NCI-H2171 treated with DMSO at 0.1 percent for 48 hours (cell line): ENCODE results near the gene NFIX.

ENCODE experiments used
- DNase-seq: peaks from one replicate; lab custom pipeline; 2025; lab: John Stamatoyannopoulos, UW

Gene NFIX

DNA sequence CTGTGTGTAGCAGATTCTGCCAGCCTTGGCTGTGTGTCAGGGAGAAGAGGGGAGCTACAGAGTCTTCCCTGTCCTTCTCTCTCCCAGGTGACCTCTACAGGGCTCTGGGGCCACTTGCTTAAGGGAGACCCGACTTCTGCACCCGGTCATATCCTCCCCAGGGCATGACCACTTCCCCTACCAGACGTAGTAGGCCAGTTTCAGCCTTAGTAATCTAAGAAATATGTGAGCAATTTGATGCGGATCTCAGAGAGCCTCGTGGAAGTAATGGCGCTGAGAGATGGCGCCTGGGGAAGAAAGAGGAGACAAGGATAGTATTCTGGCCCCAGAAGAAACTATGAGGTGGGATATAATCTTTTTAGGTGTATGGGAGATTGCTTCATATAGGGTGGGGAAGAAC lies 41.9 kb downstream of the NFIX start:
- no peak for DNase-seq

DNA sequence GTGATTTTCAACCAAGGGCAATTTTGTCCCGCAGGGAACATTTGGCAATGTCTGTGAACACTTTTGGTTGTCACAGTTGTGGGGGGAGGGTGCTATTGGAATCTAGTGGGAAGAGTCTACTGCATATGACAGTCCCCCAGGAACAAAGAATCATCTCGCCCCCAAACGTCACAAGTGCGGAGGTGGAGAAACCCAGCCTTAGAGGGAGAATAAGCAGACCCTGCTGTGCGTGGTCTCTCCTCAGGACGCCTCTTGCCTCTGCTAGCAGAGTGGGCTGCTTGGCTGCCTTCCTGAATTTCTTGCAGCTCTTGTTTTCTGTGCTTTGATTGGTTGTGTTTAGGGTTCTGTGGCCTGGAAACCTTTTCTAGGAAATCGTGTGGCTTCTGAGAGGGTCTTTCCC lies 42.5 kb downstream of the NFIX start:
- no peak for DNase-seq

DNA sequence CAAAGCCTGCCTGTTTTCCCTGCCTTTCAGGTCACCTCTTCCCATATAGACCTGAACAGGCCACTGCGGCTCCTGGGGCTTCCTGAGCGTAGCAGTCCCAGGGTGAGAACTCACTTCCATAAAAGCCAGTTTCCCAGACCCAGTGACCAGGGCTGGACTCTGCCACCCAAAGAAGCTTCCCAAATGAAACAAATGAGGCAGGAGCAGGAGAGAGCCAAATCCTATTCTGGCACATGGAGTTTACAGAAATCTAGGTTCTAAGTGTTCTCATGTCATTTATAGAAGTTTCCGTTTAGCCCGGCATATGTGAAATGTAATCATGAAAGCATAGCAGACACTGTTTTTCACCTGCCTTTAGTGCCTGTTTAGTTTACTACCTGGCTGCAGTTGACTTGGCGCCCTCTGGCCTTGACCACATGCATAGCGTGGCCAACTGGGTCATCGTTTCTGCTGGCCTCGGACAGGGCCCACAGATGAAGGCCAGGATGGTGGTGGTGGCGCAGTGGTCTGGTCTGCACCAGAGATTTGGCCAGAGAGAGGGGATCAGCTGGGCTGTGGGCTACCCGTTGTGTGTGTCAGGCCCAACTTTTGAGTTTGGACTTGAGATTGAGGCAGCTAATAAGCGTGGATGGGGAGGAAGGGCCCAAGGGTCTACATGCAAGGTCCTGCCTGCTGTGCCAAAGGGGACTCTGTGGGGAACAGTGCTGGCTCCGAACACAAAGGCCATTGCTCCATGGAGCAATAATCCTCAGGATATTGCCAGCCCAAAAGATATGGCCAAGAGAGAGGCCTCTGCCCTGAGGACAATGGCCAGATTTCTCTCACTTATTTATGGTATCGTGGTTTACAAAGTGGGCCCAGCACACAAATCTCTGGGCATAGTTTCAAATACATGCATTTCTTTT lies 43.3 kb downstream of the NFIX start:
- no peak for DNase-seq

DNA sequence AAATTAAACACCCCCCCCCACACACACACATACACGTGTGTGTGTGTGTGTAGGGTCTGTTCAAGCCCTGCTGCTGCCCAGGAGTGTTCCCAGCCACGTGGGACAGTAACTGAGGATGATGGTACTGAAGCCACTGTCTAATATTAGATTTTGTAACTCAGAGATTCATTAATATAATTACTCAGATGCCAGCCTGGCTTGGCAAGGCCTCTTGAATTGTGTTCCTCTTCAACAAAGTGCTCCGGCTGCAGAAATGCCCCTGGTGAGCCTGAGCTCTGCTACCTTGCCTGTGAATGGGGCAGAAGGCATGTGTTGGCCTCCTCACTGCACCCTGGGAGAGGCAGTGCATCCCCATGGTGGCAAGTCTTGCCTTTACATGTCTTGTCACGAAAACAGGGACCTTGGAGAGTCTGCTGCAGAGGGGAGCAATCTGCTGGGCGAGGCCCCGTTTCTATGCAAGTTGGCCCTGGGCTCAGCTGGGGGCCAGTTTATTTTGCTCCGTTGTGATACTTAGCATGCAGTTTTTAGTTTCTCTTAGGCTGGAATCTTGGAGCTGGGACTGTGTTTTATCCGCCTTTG lies 44.0 kb downstream of the NFIX start:
- peak; percentile 69 for DNase-seq

DNA sequence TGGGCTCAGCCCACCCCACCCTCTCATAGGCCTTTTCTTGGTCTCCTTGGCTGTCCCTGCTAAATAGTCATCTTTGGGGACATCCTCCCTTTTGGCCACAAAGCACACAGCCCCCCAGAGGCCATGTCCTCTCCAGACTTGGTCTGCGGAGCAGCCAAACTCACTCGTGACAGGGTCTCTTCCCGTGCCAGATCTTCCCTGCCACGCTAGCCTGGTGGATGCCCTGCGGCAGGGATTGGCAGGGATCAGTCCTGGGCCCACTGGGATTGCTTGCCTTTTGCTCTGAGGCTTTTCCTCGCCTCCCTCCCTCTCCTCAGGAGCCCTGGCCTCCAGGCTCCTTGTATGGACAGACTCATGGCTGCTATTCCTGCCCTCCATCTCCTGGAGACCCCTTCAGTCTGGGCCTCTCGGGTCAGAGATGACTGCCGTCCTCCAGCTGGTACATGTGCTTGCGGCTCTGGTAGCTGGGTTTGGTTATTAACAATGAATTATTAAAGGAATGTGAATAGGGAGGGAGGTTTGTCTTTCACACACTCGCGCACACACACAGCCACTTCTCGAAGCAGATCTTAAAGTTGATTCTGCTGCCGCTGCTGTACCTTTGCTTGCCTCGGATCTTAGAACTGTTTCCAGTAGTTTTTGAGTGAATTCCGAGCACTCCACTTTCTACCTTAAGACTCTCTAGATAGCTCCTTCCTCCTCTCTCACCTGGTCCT lies 45.1 kb downstream of the NFIX start:
- DNase-seq, result no peak

DNA sequence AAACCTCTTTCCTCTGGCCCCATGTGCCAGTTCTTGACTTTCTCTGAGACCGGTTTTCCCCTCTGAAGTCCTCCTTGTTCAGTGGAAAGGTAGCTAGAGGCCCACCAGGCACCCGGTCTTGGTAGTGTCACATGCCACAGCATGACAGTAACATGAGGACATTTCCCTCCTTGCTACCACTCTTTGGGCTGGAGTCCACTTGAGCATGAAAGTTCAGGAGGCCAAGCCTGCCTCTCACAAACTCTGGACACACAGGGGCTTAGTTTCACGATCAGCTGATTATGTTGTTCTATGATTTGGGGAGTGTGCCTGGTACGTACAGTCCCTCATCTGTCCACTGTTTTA lies 45.6 kb downstream of the NFIX start:
- no peak for DNase-seq

DNA sequence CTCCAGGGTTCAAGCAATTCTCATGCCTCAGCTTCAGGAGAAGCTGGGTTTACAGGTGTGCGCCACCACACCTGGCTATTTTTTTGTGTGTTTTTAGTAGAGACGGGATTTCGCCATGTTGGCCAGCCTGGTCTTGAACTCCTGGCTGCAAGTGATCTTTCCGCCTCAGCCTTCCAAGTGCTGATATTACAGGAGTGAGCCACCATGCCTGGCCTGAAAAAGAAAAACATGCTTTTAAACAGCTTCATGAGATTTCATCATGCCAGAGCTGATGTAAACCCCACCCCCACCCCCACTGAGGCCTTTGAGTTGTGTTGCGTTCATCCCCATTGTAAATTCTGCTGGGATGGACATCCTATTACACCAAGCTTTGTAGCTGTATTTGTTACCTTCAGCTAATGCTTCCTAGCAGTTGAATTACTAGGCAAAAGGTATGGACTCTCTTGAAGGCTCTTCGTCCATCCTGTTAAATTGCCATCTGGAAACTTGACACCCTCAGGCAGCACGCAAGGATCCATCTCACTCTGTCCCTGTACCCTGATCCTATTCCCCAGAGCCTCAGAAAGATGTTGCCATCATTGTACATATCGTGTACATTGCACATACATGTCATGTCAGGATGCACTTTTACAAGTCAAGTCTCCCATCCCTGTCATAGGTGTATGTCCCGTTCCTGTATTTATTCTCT lies 47.3 kb downstream of the NFIX start:
- peak; percentile 13 for DNase-seq

DNA sequence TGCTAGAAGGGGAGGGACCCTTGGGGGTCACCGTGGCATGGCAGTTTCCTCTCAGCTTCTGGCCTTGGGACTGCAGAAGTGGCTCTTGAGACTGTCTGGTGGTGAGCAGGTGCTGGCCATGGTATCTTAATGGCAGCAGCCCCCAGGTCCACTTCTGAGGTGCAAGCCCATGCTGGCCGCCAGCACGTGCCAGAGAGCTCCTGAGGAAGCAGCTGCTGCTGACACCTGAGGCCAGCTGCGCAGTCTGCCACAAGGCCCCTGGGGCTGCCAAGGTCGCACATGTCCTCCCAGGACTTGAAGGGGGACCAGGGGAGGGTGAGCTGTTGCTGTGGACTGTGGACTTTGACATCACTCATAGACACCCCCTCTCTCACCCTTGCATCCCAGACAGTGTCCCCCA lies 48.0 kb downstream of the NFIX start:
- peak; percentile 50 for DNase-seq

DNA sequence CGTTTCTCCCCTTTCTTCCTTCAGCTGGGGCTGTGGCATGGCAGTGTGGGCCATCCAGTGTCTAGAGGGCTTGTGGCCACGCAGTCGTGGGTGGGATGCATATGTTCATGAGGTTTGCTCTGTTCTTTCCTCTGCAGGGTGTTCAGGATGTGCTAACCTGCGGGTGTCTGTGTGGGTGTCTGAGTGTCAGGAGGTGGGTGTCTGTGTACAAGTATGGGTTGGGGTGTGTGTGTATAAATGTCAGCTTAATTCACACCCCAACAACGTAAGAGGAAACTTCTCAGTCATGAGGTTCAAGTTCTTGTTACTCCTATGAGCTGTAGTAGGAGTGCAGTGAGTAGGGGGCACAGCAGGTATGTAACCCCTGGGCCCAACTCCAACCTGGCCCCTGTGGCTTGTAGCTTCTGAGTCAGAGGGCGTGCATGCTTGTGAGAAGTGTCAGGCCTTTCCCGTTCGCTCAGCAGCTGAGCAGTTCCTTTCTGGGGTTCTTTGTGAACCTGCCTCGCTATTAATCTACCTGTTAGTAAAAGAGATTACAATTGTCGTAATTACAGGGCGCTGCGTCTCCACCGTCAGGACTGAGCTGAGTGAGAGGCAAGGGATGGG lies 49.1 kb downstream of the NFIX start:
- no peak for DNase-seq

DNA sequence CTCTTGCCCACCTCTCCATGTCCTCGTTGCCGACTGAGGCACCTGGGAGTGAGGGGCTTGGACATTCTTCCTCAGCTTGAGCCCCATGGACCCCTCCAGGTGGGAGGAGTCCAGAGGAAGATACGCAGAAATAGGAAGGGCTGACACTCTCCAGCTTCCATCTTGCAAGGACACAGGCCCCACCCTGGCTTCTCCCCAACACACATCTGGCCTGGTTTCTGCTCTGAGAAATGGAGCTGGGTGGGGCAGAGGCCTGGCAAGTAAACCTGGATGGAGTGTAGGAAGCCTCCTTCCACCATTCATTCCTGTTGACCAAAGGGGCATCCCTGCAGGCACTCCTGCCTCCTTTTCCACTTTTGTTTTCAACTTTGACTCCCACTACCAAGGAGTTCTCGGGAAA lies 50.5 kb downstream of the NFIX start:
- DNase-seq, result no peak

DNA sequence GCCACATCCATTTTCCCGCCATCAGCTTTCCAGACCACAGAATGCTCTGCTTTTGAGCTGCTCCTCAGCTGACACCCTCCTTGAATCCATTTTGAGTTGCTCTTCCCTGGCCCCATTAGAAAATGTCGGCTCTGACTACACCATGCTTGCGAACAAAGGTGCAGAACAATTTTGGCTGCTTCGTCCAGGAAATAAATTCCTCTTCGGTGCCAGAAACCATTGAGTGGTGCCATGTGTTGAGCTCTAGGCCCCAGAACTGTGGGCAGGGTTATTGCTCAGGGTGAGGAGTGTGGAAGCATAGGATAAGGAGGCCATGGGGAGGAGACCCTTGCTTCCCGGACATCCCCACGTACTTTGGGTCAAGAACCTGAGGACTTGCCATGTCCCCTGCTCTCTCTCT lies 52.1 kb downstream of the NFIX start:
- DNase-seq, result no peak

DNA sequence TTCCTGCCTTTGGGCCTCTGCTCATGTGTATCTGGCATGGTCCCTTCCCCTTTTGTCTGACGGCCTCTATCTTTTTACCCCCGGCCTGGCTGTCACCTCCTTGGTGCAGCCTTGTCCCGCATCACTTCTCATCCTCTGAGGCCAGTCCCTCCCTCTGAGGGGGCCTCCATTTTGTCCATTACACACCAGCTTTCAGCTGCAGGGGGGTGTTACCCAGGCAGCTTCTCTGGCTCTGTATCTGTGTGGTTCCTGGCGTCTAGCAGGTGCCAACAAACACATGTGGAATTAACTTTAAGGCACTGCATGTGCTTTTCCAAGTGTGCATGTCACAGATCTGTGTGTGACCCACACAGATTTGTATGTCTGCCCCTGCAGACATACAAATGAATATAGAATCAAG lies 55.0 kb downstream of the NFIX start:
- no peak for DNase-seq

DNA sequence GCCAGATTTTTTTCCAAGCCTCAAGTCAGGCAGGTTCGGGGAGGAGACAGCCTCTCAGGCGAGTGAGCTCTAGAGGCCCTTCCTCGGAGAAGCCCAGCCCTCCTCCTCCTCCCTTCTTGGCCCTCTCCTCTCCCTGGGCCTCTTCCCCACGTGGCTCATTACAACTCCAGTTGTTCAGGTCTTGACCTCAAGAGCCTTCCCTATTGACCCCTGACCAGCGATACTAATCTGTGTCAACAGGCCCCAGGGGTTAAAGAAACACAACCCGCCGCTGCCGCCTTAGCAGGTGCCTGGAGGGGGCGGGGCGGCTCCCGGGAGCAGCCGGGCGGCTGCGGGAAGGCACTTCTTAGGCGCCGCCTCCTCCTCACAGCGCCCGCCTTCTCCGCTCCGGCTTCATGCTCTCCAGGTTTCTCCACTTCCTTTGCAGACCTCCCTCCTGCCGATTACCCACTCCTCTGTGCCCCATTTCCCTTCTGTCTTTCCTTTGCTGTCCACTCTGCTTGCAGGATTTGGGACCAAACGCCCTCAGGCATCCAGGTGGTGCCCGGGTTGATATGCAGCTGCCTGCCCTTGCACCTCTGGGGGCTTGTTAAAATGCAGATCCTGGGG lies 56.4 kb downstream of the NFIX start:
- peak; percentile 82 for DNase-seq

DNA sequence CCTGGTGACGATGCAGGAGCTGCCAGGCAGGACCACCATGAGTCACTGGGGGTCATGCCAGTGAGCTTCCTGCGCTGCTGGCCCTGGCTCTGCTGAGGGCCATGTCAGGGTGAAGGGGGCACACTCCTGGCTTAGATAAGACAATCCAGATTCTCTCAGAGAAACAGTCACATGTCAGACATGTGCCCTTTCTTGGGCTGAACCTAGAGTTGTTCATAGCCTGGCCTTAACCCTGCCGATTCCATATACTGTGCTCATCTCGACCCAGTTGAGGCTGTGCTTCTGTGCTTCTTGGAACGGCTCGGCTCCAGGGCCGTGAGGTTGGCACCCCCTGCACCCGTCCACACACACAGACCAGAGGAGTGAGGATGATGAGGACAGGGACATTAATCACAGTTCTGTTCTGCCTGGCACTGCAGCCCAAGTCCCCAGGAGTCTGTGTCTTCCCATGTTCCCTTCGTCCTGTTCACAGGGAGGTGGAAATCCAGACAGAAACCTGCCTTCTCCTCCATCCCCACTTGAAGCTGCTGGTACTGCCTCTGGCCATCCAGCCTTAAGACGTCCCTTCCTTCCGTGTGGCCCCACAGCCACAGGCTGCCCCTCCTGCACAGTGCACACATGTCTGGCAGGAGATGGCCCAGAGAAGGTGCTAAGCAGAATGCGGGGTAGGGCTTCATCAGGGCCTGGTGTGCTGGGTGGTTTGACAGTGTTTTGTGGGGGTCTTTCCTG lies 57.3 kb downstream of the NFIX start:
- DNase-seq, result no peak

DNA sequence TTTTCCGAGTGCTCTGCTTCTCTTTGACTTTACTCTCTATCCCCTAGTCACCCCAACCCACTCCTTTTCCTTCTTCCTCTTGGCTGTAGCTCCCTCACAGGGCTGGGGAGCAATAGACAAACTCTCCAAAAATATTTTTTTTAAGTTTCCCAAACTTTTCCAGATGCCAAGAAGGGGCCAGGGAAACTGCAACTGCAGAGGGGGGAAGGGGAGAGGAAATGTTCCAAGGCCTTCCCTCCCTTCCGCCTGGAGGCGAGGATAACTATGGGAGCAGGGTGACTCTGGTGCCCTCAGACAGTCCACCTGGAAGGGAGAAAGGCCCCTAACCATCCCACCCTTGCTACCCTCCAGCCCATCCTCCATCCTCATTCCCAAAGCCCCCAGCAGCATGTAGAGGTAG lies 58.0 kb downstream of the NFIX start:
- DNase-seq, result no peak

DNA sequence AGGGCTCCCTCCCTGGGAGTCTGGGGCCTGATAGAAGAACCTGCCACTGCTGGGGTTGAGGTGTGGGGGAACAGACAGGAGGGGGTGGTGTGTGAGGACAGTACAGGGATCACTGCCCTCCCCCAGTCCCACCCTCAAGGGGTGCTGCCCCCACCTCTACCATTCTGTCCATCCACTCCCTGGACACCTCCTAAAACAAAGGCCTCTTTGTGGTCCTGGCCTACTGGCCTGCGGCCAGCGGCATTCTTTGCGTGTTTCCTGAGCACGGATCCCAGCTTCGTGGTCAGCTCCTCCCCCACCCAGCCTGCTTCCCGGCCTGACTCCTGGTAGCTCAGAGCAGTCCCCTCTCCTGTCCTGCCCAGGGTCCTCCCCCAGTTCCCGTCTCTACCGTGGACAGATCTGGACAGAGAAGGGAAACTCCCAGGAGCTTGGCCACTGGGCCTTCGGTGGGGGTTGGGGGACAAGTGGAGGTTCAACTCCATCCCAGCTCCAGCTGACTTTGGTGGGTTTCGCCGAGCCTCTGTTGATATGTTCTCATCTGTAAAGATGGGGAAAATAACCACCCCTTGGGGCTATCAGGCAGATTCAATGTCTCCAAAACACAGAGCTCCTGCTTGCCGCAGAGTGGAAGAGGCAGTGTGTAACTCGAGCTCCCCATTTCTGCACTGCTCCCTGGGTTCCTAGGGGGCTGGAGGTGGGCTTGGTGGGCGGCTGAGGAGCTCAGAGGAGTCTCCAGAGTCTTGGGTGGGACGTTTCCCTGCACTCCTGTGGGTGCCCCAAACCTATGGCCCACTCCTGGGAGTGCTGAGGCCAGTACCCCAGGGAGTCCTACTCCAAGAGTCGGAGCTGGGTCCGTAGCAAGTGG lies 58.7 kb downstream of the NFIX start:
- DNase-seq, result no peak

DNA sequence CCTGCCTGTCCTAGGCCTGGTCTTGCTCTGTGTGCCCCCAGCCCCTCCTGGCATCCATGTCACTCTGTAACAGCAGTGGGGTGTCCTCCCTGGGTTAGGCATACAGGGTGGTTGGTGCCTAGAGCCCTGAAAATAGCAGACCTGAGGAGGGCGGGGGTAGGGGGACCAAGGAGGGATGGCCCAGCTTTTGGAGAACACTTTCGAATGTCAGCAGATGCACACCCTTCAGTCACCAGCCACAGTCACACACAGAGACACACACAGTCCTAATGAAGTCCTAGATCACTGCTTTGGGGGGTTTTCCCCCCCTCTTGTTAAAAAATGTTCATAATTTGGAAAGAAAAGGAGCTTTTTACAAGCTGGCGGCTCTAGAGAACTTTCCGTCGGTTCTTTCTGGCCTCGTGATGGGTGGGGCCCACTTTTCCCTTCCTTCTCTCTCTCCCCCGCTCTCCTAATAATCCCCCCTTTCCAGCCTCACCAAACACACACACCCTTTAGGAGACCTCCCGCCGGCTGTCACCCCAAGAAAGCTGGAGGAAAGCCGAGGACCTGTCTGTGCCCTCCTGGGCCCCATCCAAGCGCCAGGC lies 59.4 kb downstream of the NFIX start:
- DNase-seq, result no peak

DNA sequence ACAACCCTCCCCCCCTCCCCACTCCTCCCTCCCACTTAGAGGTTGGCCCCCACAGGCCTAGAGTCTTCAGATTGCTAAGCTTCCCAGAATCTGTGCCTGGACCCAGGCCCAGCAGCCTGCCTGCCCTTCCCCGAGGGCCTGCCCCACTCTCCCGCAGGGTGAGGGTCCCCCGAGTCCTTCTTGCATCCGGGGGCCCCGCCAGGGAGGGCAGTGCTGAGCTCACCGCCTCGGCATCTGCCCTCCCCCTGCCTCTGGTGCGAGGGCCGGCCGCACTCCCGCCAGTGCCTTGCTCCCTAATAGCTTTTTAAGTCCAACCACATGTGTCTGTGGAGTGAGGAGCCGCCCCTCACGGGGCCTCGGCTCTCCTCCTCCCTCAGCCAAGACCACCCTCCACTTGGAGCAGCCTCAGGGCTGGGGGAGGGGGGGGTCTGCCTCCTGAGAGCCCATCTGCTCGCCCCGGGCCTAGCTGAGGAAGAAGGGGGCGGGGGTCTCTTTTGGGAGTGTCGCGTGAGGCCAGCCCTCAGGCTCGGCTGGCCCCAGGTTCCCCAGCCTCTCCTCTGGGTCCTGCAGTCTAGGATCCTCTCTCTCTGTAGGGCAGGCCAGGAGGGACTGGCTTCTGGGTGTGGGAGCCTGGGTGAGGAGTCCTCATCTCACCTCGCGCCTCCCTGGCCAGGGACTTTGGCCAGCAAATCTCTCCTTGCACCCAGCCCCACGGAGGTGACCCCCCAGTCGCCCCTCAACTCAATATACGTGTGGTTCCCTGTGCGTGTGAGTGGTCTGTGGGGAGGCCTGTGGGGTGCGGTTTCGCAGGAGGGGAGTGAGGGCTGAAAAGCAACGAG lies 60.2 kb downstream of the NFIX start:
- DNase-seq, result no peak
